Endothelial cell of umbilical vein (primary cell): ENCODE measurements around the gene GGACT. TPM values are rescaled to one million over a fixed set of nuclear protein-coding genes. Genes with fewer than 3 reads are reported as not detected.

Experiments used
- BruUV-seq: library from RNA; stranded (reverse); fragments of 400-500 nt; replicated peaks from 2 replicates; lab custom pipeline; 2021; lab: Mats Ljungman, UMichigan
- CTCF ChIA-PET: fragments of 300-600, 350-600 bp; sonication (Branson Sonifier 250); formaldehyde crosslinking; loops from one replicate; lab custom pipeline; 2021; ENCODE audit warnings: antibody characterized with exemption, inconsistent platforms; lab: Charles Lee
- POLR2A ChIA-PET: fragments of 300-600, 350-600 bp; sonication (Branson Sonifier 250); formaldehyde crosslinking; loops from one replicate; lab custom pipeline; 2021; ENCODE audit warnings: antibody characterized with exemption, inconsistent platforms; lab: Charles Lee
- DNase-seq: peaks from one replicate; pipeline ENCODE4 v3.0.0-alpha.2; 2011; ENCODE audit warnings: low read depth, low spot score
- FAIRE-seq: peaks from 2 replicates; lab custom pipeline; 2011; peaks lifted over from hg19 to GRCh38; lab: Jason Lieb, UNC
- H2AFZ ChIP-seq: 2 replicates; pipeline ENCODE4 v1.6.0; 2012; ENCODE audit warnings: low read depth, low read length, control low read depth, inconsistent platforms
- H3K27ac ChIP-seq: 2 replicates; pipeline ENCODE4 v1.5.1; 2011; ENCODE audit warnings: low read depth, mild to moderate bottlenecking, control low read depth, low read length, moderate library complexity; ENCODE audit not compliant: insufficient read depth
- H3K27me3 ChIP-seq, 2 experiments: 2 replicates each; pipeline versions ENCODE4 v1.6.0 to v1.6.1; 2011; ENCODE audit warnings: low read length in 2 of 2, mixed read lengths in 1 of 2; ENCODE audit not compliant: control insufficient read depth in 2 of 2, insufficient read depth in 2 of 2
- H3K36me3 ChIP-seq, 2 experiments: 2 replicates in 1 of 2; 3 replicates in 1 of 2; pipeline ENCODE4 v1.5.1; 2011; ENCODE audit warnings: low read length in 2 of 2, mild to moderate bottlenecking in 1 of 2, moderate library complexity in 1 of 2; ENCODE audit not compliant: control insufficient read depth in 2 of 2, insufficient read depth in 2 of 2; ENCODE audit errors: extremely low read depth in 1 of 2
- H3K4me1 ChIP-seq: 3 replicates; pipeline ENCODE4 v1.5.1; 2011; ENCODE audit warnings: mild to moderate bottlenecking, low read length; ENCODE audit not compliant: control insufficient read depth, insufficient read depth; ENCODE audit errors: extremely low read depth
- H3K4me2 ChIP-seq: 2 replicates; pipeline ENCODE4 v1.6.1; 2011; ENCODE audit warnings: low read length, control low read depth, mixed read lengths; ENCODE audit not compliant: insufficient read depth
- H3K4me3 ChIP-seq, 3 experiments: fragments of 200-600 bp in 1 of 3; sonication (generic), shearing (Covaris generic) in 1 of 3; replicated peaks in 1 of 3; 2 replicates each; pipeline ENCODE4 v1.5.1; 2011 to 2016; ENCODE audit warnings: control low read depth in 3 of 3, low read length in 3 of 3, mild to moderate bottlenecking in 2 of 3, inconsistent platforms in 1 of 3, low read depth in 1 of 3, moderate library complexity in 1 of 3; ENCODE audit not compliant: insufficient read depth in 1 of 3
- H3K79me2 ChIP-seq: 2 replicates; pipeline ENCODE4 v1.6.0; 2012; ENCODE audit warnings: low read length, inconsistent platforms; ENCODE audit not compliant: control insufficient read depth, insufficient read depth
- H3K9ac ChIP-seq: replicated peaks from 2 replicates; pipeline ENCODE3; 2011; ENCODE audit warnings: low read length, control low read depth; ENCODE audit not compliant: insufficient read depth; ENCODE audit errors: extremely low read depth
- H3K9me1 ChIP-seq: replicated peaks from 3 replicates; pipeline ENCODE4 v1.6.0; 2011; ENCODE audit warnings: mild to moderate bottlenecking, low read length; ENCODE audit not compliant: control insufficient read depth, insufficient read depth; ENCODE audit errors: extremely low read depth
- H3K9me3 ChIP-seq: replicated peaks from 2 replicates; pipeline ENCODE4 v1.5.1; 2012; ENCODE audit warnings: low read length, inconsistent platforms; ENCODE audit not compliant: control insufficient read depth, insufficient read depth
- H4K20me1 ChIP-seq: replicated peaks from 2 replicates; pipeline ENCODE3; 2011; ENCODE audit warnings: mild to moderate bottlenecking, low read length; ENCODE audit not compliant: control insufficient read depth, insufficient read depth; ENCODE audit errors: extremely low read depth
- CTCF ChIP-seq, 2 donors: IDR thresholded peaks; 1 replicate in 1 of 2; 2 replicates in 1 of 2; pipeline ENCODE4 v1.5.1; 2011; ENCODE audit warnings: low read length in 2 of 2, mild to moderate bottlenecking in 2 of 2, moderate library complexity in 2 of 2, control low read depth in 1 of 2, inconsistent platforms in 1 of 2, low read depth in 1 of 2; ENCODE audit not compliant: insufficient read depth in 1 of 2; ENCODE audit errors: extremely low read depth in 1 of 2
- EZH2 ChIP-seq: IDR thresholded peaks from 2 replicates; pipeline ENCODE4 v1.6.1; 2012; ENCODE audit warnings: borderline replicate concordance, low read depth, mild to moderate bottlenecking, moderate library complexity, low read length, inconsistent platforms; ENCODE audit not compliant: severe bottlenecking
- FOS ChIP-seq: IDR thresholded peaks from 2 replicates; pipeline ENCODE4 v1.6.1; 2011; ENCODE audit warnings: mild to moderate bottlenecking, low read length, moderate library complexity, borderline replicate concordance; ENCODE audit not compliant: insufficient read depth
- GATA2 ChIP-seq: IDR thresholded peaks from 2 replicates; pipeline ENCODE4 v1.7.0; 2011; ENCODE audit warnings: low read depth, mild to moderate bottlenecking, moderate library complexity, mixed read lengths, low read length; ENCODE audit not compliant: insufficient read length, insufficient read depth
- JUN ChIP-seq: IDR thresholded peaks from 2 replicates; pipeline ENCODE4 v1.6.1; 2011; ENCODE audit warnings: borderline replicate concordance, low read depth; ENCODE audit not compliant: insufficient read length, insufficient read depth
- MAX ChIP-seq: IDR thresholded peaks from 2 replicates; pipeline ENCODE4 v1.6.1; 2011; ENCODE audit not compliant: insufficient read depth, insufficient read length
- MYC ChIP-seq: IDR thresholded peaks from one replicate; pipeline ENCODE4 v1.6.1; 2011; ENCODE audit warnings: mild to moderate bottlenecking, low read depth, low read length
- POLR2A ChIP-seq: IDR thresholded peaks from 2 replicates; pipeline ENCODE4 v1.6.1; 2012; ENCODE audit warnings: low read depth, mild to moderate bottlenecking, control low read depth, low read length
- POLR2AphosphoS5 ChIP-seq: IDR thresholded peaks from 2 replicates; pipeline ENCODE4 v1.6.1; 2012; ENCODE audit warnings: low read depth, mild to moderate bottlenecking, control low read depth, low read length, moderate library complexity; ENCODE audit not compliant: insufficient read depth
- dilution Hi-C: fragments of 300-500 bp; cut with MboI; formaldehyde crosslinking; loops from one replicate; pipeline ENCODE4 v1.15.0; 2019; ENCODE audit warnings: low sequenced_read_pairs; ENCODE audit not compliant: extremely low pct_ligation_motif_present
- intact Hi-C: fragments of 100-400 bp; cut with micrococcal nuclease; formaldehyde crosslinking; loops from one replicate; pipeline ENCODE4 v1.10.0; 2022
- polyA plus RNA-seq, 4 experiments: library from polyadenylated mRNA; depleted of rRNA in 3 of 4; stranded (reverse) in 3 of 4; unstranded in 1 of 4; fragments of >200 nt; gene quantifications; 2 replicates each; pipeline versions ENCODE4 v1.2.1 to v1.2.3, GENCODE V29; 2011 to 2012; ENCODE audit warnings: missing spikeins in 1 of 4
- total RNA-seq: library from RNA; stranded (reverse); gene quantifications from 2 replicates; pipeline ENCODE4 v1.2.3, GENCODE V29; 2021

GGACT gene
- total and polyA plus RNA-seq, 2 donors (not counting 3 experiments of a cell fraction or from before 2014, with no cell fraction given), result 2.5 to 6.5 TPM

DNA sequence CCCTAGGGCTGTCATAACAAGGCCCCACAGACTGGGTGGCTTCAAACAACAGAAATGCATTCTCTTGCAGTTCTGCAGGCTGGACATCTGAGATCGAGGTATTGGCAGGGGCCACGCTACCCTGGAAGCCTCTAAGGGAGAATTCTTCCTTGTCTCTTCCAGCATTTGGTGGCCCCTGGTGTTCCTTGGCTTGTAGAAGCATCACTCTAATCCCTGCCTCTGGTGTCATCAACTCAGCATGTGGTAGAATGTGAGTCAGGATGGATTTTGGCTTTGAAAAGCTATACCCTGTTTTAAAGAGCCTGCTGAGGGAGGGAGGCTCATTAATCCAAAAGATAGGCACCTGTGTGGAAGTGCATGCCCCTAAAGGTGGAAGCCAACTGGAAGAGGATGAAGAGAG lies 7.9 kb upstream of the GGACT start:
- no peak for TF ChIP-seq GATA2
- no peak for TF ChIP-seq POLR2A
- no peak for TF ChIP-seq CTCF (IDR thresholded peaks at IDR 0.05; ENCODE audit: extremely low read depth in 1 of 2, insufficient read depth in 1 of 2, low read depth in 1 of 2, low read length in 2 of 2)
- TF ChIP-seq JUN, result no peak
- TF ChIP-seq MAX, result no peak
- TF ChIP-seq FOS, result no peak
- TF ChIP-seq POLR2AphosphoS5, result no peak
- no peak for TF ChIP-seq EZH2
- no peak for TF ChIP-seq MYC
- DNase-seq, result no peak
- Histone ChIP-seq H3K4me2 (no peak overlapping the region), H3K4me1 (peaks cover 7% of the 10 kb centered on the region), H3K9ac (no peak overlapping the region), H3K9me3 (no peaks in the 10 kb centered on the region), H4K20me1 (no peaks in the 10 kb centered on the region), H2AFZ (no peak overlapping the region), H3K27me3 (no peaks in the 10 kb centered on the region), H3K27ac (no peak overlapping the region), H3K9me1 (no peaks in the 10 kb centered on the region), H3K36me3 (no peaks in the 10 kb centered on the region), H3K79me2 (no peaks in the 10 kb centered on the region), H3K4me3 (no peak overlapping the region)
- no TSS peak for BruUV-seq
- dilution Hi-C loops, result no loop called here
- intact Hi-C loops, result no loop called here
- no peak for FAIRE-seq
- POLR2A ChIA-PET, result no interaction called here
- CTCF ChIA-PET, result no interaction called here
